Measurements from ENCODE around the gene PDIA2. TPM values are rescaled to one million over a fixed set of nuclear protein-coding genes. Genes with fewer than 3 reads are reported as not detected.

The PDIA2 gene
- total and polyA plus RNA-seq, 10 of the 15 experiments (the other 5 are each of a cell fraction or from before 2014, with no cell fraction given), result 0.11 to 0.36 TPM; not detected in 8

DNA sequence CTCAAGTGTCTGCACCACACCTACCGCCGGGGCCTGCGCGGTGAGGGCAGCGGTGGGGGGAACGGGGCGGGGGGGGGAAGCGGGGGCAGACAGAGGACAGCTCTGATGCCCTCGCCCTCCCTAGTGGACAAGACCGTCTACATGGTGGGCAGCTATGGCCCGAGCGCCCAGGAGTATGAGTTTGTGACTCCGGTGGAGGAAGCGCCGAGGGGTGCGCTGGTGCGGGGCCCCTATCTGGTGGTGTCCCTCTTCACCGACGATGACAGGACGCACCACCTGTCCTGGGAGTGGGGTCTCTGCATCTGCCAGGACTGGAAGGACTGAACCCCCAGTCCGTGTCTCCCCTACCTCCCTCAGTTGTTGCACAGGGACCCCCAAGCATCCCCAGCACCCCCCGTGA lies 473 bp upstream of the PDIA2 start:
- H2AFZ ChIP-seq (ENCODE audit: control insufficient read depth, low read depth, low read length), result no peak overlapping the region
- POLR2A ChIA-PET, result no interaction called here
- no peaks in the 10 kb centered on the region for H4K20me1 ChIP-seq (ENCODE audit: control insufficient read depth, insufficient read depth)
- DNase-seq (ENCODE audit: low read depth, low spot score) (no peak), ATAC-seq (no peak), FAIRE-seq (no peak)
- no peak overlapping the region for H3K27ac ChIP-seq (ENCODE audit: control insufficient read depth, insufficient read depth)
- H3K27me3 ChIP-seq (replicated peaks in 1 of 2; ENCODE audit: control insufficient read depth in 2 of 2, insufficient read depth in 2 of 2, low read length in 1 of 2), result no peaks in the 10 kb centered on the region; a peak in 1 of 4 replicates
- SMC1A ChIA-PET (ENCODE audit: uncharacterized antibody, unreplicated experiment), result no interaction called here
- in situ Hi-C loops (cut with MboI) (no loop called here), intact Hi-C loops (cut with micrococcal nuclease; ENCODE audit: unreplicated experiment) (no loop called here)
- CTCF ChIA-PET, result no interaction called here
- H3K9me3 ChIP-seq (replicated peaks; ENCODE audit: control insufficient read depth, insufficient read depth, low read length), result no peaks in the 10 kb centered on the region
- H3K9ac ChIP-seq (ENCODE audit: control insufficient read depth, insufficient read depth, low read length), result no peak overlapping the region
- H3K4me1 ChIP-seq (ENCODE audit: control insufficient read depth, insufficient read depth, low read length), result no peaks in the 10 kb centered on the region
- no peaks in the 10 kb centered on the region for H3K79me2 ChIP-seq (ENCODE audit: control insufficient read depth, insufficient read depth, low read length)
- H3K36me3 ChIP-seq (ENCODE audit: control insufficient read depth in 2 of 2, insufficient read depth in 2 of 2, low read length in 1 of 2), result no peaks in the 10 kb centered on the region; a peak in 1 of 4 replicates
- H3K4me2 ChIP-seq (ENCODE audit: control insufficient read depth, insufficient read depth), result no peak overlapping the region
- RAD21 ChIA-PET (ENCODE audit: unreplicated experiment), result no interaction called here
- BruUV-seq (replicated peaks), result no TSS peak
- WGBS (ENCODE audit: insufficient coverage, insufficient replicate concordance, low lambda C conversion rate, missing lambda C conversion rate), result 61% methylated on average over 11 of the region's 22 CpGs
- no peak overlapping the region for H3K4me3 ChIP-seq
- TF ChIP-seq, protein P1, sequence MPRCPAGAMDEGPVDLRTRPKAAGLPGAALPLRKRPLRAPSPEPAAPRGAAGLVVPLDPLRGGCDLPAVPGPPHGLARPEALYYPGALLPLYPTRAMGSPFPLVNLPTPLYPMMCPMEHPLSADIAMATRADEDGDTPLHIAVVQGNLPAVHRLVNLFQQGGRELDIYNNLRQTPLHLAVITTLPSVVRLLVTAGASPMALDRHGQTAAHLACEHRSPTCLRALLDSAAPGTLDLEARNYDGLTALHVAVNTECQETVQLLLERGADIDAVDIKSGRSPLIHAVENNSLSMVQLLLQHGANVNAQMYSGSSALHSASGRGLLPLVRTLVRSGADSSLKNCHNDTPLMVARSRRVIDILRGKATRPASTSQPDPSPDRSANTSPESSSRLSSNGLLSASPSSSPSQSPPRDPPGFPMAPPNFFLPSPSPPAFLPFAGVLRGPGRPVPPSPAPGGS (IDR thresholded peaks at IDR 0.05; ENCODE audit: borderline replicate concordance, insufficient read depth, low read depth, low read length, poor library complexity, severe bottlenecking), result no peak
- TF ChIP-seq, protein P2, sequence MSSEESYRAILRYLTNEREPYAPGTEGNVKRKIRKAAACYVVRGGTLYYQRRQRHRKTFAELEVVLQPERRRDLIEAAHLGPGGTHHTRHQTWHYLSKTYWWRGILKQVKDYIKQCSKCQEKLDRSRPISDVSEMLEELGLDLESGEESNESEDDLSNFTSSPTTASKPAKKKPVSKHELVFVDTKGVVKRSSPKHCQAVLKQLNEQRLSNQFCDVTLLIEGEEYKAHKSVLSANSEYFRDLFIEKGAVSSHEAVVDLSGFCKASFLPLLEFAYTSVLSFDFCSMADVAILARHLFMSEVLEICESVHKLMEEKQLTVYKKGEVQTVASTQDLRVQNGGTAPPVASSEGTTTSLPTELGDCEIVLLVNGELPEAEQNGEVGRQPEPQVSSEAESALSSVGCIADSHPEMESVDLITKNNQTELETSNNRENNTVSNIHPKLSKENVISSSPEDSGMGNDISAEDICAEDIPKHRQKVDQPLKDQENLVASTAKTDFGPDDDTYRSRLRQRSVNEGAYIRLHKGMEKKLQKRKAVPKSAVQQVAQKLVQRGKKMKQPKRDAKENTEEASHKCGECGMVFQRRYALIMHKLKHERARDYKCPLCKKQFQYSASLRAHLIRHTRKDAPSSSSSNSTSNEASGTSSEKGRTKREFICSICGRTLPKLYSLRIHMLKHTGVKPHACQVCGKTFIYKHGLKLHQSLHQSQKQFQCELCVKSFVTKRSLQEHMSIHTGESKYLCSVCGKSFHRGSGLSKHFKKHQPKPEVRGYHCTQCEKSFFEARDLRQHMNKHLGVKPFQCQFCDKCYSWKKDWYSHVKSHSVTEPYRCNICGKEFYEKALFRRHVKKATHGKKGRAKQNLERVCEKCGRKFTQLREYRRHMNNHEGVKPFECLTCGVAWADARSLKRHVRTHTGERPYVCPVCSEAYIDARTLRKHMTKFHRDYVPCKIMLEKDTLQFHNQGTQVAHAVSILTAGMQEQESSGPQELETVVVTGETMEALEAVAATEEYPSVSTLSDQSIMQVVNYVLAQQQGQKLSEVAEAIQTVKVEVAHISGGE (CRISPR knock-in tag; IDR thresholded peaks at IDR 0.05), result no peak
- TF ChIP-seq IRF4 (IDR thresholded peaks at IDR 0.05; ENCODE audit: low read depth, low read length) (no peak), JUND (IDR thresholded peaks at IDR 0.05; ENCODE audit: low read depth, low read length) (no peak), SP1 (IDR thresholded peaks at IDR 0.05; ENCODE audit: low read depth, low read length) (no peak), NFYB (IDR thresholded peaks at IDR 0.05; ENCODE audit: insufficient read depth, low read depth, low read length) (no peak), ZNF217 (IDR thresholded peaks at IDR 0.05) (no peak), ZNF274 (IDR thresholded peaks at IDR 0.05; ENCODE audit: insufficient read depth, insufficient read length) (no peak), ASH2L (IDR thresholded peaks at IDR 0.05; ENCODE audit: borderline replicate concordance, low read depth) (no peak)
- TF ChIP-seq, protein P3, sequence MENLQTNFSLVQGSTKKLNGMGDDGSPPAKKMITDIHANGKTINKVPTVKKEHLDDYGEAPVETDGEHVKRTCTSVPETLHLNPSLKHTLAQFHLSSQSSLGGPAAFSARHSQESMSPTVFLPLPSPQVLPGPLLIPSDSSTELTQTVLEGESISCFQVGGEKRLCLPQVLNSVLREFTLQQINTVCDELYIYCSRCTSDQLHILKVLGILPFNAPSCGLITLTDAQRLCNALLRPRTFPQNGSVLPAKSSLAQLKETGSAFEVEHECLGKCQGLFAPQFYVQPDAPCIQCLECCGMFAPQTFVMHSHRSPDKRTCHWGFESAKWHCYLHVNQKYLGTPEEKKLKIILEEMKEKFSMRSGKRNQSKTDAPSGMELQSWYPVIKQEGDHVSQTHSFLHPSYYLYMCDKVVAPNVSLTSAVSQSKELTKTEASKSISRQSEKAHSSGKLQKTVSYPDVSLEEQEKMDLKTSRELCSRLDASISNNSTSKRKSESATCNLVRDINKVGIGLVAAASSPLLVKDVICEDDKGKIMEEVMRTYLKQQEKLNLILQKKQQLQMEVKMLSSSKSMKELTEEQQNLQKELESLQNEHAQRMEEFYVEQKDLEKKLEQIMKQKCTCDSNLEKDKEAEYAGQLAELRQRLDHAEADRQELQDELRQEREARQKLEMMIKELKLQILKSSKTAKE (IDR thresholded peaks at IDR 0.05; ENCODE audit: low read depth, poor library complexity, severe bottlenecking), result no peak
- TF ChIP-seq, protein P4, sequence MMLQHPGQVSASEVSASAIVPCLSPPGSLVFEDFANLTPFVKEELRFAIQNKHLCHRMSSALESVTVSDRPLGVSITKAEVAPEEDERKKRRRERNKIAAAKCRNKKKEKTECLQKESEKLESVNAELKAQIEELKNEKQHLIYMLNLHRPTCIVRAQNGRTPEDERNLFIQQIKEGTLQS (IDR thresholded peaks at IDR 0.05; ENCODE audit: borderline replicate concordance, extremely low read depth, low read depth, low read length), result no peak
- TF ChIP-seq, protein P5, sequence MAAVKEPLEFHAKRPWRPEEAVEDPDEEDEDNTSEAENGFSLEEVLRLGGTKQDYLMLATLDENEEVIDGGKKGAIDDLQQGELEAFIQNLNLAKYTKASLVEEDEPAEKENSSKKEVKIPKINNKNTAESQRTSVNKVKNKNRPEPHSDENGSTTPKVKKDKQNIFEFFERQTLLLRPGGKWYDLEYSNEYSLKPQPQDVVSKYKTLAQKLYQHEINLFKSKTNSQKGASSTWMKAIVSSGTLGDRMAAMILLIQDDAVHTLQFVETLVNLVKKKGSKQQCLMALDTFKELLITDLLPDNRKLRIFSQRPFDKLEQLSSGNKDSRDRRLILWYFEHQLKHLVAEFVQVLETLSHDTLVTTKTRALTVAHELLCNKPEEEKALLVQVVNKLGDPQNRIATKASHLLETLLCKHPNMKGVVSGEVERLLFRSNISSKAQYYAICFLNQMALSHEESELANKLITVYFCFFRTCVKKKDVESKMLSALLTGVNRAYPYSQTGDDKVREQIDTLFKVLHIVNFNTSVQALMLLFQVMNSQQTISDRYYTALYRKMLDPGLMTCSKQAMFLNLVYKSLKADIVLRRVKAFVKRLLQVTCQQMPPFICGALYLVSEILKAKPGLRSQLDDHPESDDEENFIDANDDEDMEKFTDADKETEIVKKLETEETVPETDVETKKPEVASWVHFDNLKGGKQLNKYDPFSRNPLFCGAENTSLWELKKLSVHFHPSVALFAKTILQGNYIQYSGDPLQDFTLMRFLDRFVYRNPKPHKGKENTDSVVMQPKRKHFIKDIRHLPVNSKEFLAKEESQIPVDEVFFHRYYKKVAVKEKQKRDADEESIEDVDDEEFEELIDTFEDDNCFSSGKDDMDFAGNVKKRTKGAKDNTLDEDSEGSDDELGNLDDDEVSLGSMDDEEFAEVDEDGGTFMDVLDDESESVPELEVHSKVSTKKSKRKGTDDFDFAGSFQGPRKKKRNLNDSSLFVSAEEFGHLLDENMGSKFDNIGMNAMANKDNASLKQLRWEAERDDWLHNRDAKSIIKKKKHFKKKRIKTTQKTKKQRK (IDR thresholded peaks at IDR 0.05; ENCODE audit: low read depth, low read length), result no peak
